Peyer's patch (tissue), 4 donors: ENCODE results near the gene ABCB8.

Experiments used
- CTCF ChIP-seq, 6 experiments: fragments of 450-650 bp in 4 of 6; fragments of 200-600 bp in 2 of 6; sonication (generic) in 1 of 6; IDR thresholded peaks; one replicate each; pipeline ENCODE4 v1.5.1; 2017 to 2019; ENCODE audit warnings: antibody characterized with exemption in 6 of 6, mild to moderate bottlenecking in 3 of 6, moderate library complexity in 1 of 6
- POLR2A ChIP-seq, 2 donors: fragments of 450-650 bp; IDR thresholded peaks; one replicate each; pipeline ENCODE4 v1.5.1; 2017; ENCODE audit warnings: antibody characterized with exemption in 2 of 2, mild to moderate bottlenecking in 2 of 2, moderate library complexity in 2 of 2

- no peak for TF ChIP-seq POLR2A (IDR thresholded peaks at IDR 0.05)
- TF ChIP-seq CTCF (IDR thresholded peaks at IDR 0.05), result no peak
Observed at GRCh38 chr7:151093748-151094147, 65.5 kb downstream of the ABCB8 start.
